Measurements from ENCODE around the gene JAZF1. TPM values are rescaled to one million over a fixed set of nuclear protein-coding genes. Genes with fewer than 3 reads are reported as not detected.

JAZF1 gene
- total and polyA plus RNA-seq, 9 of the 15 experiments (the other 6 are each of a cell fraction or from before 2014, with no cell fraction given), result 0.04 to 0.64 (median 0.11) TPM; not detected in 3

- FAIRE-seq, result no peak
These were observed 71.8 kb downstream of the JAZF1 start for GRCh38 chr7:28108747-28109146.

More at GRCh38 chr7:28108747-28109146, 71.8 kb downstream of the JAZF1 start:
- no peaks in the 10 kb centered on the region for H3K79me2 ChIP-seq (ENCODE audit: control insufficient read depth, insufficient read depth, low read length)
- no peaks in the 10 kb centered on the region for H3K9me3 ChIP-seq (replicated peaks; ENCODE audit: control insufficient read depth, insufficient read depth, low read depth, low read length)
- TF ChIP-seq NCOR1 (IDR thresholded peaks at IDR 0.05) (no peak), NBN (IDR thresholded peaks at IDR 0.05; ENCODE audit: low read depth) (no peak), ARNT (IDR thresholded peaks at IDR 0.05) (no peak), ZNF274 (IDR thresholded peaks at IDR 0.05; ENCODE audit: borderline replicate concordance, low read depth, low read length) (no peak), SIX5 (IDR thresholded peaks at IDR 0.05; ENCODE audit: borderline replicate concordance in 1 of 2, insufficient read depth in 1 of 2, low read depth in 1 of 2, low read length in 2 of 2) (no peak), SETDB1 (IDR thresholded peaks at IDR 0.05; ENCODE audit: low read length) (no peak), CLOCK (CRISPR knock-in tag; IDR thresholded peaks at IDR 0.05; ENCODE audit: borderline replicate concordance) (no peak), NFYB (IDR thresholded peaks at IDR 0.05; ENCODE audit: extremely low read depth, insufficient read length) (no peak), EP400 (IDR thresholded peaks at IDR 0.05) (no peak), CCAR2 (IDR thresholded peaks at IDR 0.05; ENCODE audit: low read depth, low read length) (no peak), CEBPG (CRISPR knock-in tag; IDR thresholded peaks at IDR 0.05) (no peak), CEBPG (tag; conservative IDR thresholded peaks at IDR 0.05 in 1 of 2, IDR thresholded peaks at IDR 0.05 in 1 of 2) (no peak), ZEB2 (IDR thresholded peaks at IDR 0.05) (no peak), ZNF551 (CRISPR knock-in tag; IDR thresholded peaks at IDR 0.05) (no peak), DPF2 (IDR thresholded peaks at IDR 0.05) (no peak), TAF15 (IDR thresholded peaks at IDR 0.05; ENCODE audit: low read depth, low read length) (no peak), RFX5 (IDR thresholded peaks at IDR 0.05; ENCODE audit: low read depth, low read length) (no peak), SRSF7 (optimal IDR thresholded peaks at IDR 0.05; ENCODE audit: low read depth, low read length) (no peak), MTF1 (CRISPR knock-in tag; IDR thresholded peaks at IDR 0.05; ENCODE audit: borderline replicate concordance) (no peak), ZNF398 (CRISPR knock-in tag; IDR thresholded peaks at IDR 0.05) (no peak)
- H3K4me1 ChIP-seq (replicated peaks in 1 of 2; ENCODE audit: control insufficient read depth in 2 of 2, insufficient read depth in 2 of 2, low read length in 2 of 2), result no peaks in the 10 kb centered on the region
- ChIA-PET POLR2A (interaction anchor here (0.8 kb wide), 1 partner anchor 25 kb away, joined by 3 read pairs; no protein-coding TSS in a partner anchor), CTCF (ENCODE audit: low intra/inter-chr PET ratio) (no interaction called here)
- no peak overlapping the region for H3K9ac ChIP-seq (ENCODE audit: insufficient read depth in 1 of 2, low read depth in 2 of 2, low read length in 2 of 2)
- BruUV-seq (replicated peaks), result no TSS peak
- H3K27ac ChIP-seq (ENCODE audit: extremely low read depth, low read depth, low read length), result no peak overlapping the region
- peaks cover 4 to 28% of the 10 kb centered on the region in 2 experiments; a peak in 4 of 5 replicates for H3K27me3 ChIP-seq (ENCODE audit: control insufficient read depth in 2 of 2, insufficient read depth in 2 of 2, low read length in 2 of 2)
- H3K4me2 ChIP-seq (ENCODE audit: insufficient read depth, low read length), result no peak overlapping the region
- in situ Hi-C loops (cut with MboI) (no loop called here), intact Hi-C loops (cut with micrococcal nuclease) (no loop called here)
- H3K36me3 ChIP-seq (ENCODE audit: control insufficient read depth, insufficient read depth, low read length), result no peaks in the 10 kb centered on the region
- no peak overlapping the region for H2AFZ ChIP-seq (ENCODE audit: low read depth, low read length)
- H4K20me1 ChIP-seq (replicated peaks; ENCODE audit: control insufficient read depth, insufficient read depth, low read length), result no peaks in the 10 kb centered on the region
- ATAC-seq (no peak), DNase-seq (ENCODE audit: extremely low read depth in 1 of 4, low spot score in 3 of 4) (no peak)
- WGBS (ENCODE audit: insufficient coverage, low coverage, missing lambda C conversion rate), result 0% methylated on average over 3 of the region's 3 CpGs
- no peaks in the 10 kb centered on the region for H3K9me1 ChIP-seq (ENCODE audit: control insufficient read depth, insufficient read depth, low read length)
- H3K4me3 ChIP-seq, result no peak overlapping the region

All from K562 (cell line).